HG03159 (cell line): Measurements from ENCODE around the gene VCL.
"Not testable (repeated sequence)": the region's sequence is repeated elsewhere in the genome, so short reads cannot be mapped to it uniquely, and the experiment has no call there.

ENCODE experiments used
- ATAC-seq: cut with Tn5 transposase; IDR thresholded peaks from one replicate; pipeline ENCODE4 v1.9.1; 2021; ENCODE audit warnings: mild to moderate bottlenecking, moderate library complexity; ENCODE audit not compliant: unreplicated experiment

VCL gene

DNA sequence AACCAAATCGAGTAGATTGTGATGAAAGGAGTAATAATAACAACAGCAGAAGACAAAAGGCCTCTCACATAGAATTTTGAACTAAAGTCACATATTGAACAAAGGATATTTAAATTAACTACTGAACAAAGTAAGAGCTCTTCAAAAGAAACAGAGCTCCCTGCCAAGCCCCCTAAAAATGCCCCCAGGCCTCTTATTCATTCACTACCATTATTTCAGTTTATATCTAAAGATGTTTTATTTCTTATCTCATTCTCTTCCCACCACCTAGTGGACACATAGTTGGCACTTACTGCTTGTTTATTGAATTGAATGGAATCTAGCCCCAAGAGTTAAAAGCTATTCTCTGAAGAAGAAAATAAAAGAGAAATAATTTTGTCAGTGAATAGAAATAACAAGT is 37.4 kb downstream of the VCL start:
- no peak for ATAC-seq

DNA sequence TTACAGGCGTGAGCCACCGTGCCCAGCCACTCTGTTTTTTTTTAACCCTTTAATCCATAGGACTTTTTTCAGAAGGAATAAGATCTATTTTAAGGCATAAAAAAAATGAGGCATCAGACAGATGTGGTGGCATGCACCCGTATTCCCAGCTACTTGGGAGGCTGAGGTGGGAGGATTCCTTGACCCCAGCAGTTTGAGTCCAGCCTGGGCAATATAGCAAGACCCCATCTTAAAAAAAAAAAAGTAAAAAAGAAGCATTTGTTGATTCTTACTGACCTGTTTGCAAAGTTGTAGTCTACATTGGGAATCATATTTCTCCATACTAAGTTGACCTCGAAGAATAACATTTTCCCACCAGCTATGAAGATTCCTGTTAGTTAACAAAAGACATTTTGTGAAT is 38.6 kb downstream of the VCL start:
- ATAC-seq, result no peak

DNA sequence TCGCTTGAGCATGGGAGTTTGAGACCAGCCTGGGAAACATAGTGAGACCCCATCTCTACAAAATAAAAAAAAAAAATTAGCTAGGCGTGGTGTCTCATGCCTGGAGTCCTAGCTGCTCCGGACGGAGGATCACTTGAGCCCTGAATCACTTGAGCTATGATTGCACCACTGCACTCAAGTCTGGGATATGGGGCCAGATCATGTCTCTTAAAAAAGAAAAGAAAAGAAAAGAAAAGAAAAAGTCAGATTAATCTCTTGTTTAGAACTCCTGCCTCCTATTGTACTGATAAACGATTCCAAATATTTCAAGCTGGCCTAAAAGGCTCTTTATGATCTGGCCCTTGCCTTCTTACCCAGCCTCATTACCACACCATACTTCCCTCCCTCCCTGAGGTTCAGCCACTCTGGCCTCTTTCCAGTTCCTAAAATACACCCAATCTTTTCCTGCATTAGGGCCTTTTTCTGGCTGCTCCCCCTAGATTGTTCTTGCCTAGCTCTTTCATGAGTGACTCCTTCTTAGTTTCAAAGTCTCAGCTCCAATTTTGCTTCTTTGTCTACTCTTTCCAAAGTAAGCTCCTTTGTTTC is 41.7 kb downstream of the VCL start:
- no peak for ATAC-seq

DNA sequence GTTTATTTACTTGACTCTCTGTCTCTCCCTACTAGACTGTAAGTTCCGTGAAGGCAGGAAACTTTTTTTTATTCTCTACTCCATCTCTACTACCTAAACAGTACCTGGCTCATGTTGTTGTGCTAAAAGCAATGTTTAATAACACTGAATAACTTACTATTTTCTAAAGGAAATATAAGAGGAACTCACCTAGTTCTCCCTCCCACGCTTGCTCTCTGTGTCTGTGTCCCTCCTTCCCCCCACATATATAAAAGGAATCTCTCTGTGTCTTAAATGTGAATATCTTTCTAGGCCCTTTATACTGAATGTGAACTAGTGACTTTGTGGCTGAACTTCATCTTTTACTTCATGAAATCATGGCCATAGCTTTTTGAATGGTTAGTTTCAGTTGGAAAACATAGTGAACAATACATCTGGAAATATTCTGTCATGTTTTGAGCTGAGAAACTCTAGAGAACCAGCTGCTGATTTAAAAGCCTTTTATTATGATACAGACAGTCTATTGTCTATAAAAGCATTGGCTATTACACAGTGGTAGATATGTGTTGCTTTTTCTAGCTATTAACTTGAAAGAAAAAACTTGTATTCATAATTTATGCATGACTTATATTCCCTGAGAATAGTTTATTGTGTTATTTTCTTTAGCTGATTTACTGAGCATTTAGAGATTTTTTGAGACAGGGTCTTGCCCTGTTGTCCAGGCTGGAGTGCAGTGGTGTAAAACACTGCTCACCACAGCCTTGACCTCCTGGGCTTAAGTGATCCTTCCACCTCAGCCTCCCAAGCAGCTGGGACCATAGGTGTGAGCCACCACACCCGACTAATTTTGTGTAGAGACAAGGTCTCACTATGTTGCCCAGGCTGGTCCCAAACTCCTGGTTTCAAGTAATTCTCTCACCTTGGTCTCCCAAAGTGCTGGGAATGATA is 42.5 kb downstream of the VCL start:
- no peak for ATAC-seq

DNA sequence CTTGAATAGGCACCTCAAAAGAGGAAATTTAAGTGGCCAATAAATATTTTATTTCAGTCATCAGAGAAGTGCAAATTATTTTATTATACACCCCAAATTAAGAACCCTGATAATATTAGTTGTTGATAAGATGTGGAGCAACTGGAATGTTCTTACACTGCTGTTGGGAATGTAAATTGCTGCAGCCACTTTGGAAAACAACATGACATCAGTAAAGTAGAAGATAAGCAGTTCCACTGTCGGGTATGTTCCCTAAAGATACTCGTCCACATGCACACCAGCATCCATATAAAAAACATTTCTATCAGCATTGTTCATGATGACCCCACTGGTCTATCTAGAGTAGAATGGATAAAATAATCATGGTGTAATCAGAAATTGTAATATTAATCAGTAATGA is 46.5 kb downstream of the VCL start:
- no peak for ATAC-seq

DNA sequence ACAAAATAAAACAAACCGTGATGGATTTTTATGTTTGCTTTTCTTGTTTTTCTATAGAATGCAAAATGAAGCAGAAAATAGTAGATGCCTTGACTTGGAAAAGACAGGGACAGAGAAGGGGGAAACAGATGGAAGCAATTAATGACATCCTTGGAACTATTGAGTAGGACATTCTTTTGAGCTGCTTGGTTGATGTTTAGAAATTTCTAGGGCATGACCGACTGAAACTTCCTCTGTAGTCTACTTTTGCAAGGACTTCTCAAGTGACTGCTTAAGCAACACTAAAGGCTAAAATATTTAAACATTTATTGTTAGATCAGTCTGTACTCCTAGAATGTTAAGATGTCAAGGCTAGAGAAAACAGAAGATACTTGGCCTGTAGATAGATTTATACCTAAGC is 49.4 kb downstream of the VCL start:
- no peak for ATAC-seq

DNA sequence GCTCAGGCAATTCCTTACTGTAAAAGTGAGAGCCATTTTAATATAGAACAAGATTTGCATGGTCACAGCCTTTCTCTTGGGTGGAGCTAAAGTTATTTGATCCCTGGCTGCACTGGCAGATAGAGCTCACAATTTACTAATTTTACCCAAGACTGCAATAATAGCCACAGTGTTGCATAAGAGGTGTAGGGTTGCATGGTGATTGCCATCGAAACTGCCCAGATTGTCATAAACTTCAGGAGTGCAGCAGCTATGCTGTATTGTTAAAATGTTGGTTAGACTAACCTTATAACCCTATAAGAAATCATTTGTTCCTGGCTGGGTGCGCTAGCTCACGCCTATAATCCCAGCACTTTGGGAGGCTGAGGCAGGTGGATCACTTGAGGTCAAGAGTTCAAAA is 50.0 kb downstream of the VCL start:
- no peak for ATAC-seq

DNA sequence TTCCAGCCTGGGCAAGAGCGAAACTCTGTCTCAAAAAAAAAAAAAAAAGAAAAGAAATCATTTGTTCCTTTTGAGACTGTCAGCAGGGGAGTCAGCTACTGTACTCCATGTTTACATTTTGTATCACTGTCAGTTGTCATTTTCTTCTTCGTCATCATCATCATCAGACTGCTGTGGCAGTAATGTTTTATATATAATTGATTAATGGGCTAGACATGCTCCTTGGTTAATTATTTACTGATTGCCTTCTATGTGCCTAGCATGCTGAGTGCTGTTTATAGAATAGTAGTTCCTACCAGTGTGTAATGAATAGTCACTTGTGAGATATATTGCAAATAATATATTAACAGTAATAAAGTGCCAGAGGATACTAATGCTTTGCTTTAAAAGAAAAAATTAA is 50.5 kb downstream of the VCL start:
- no peak for ATAC-seq

DNA sequence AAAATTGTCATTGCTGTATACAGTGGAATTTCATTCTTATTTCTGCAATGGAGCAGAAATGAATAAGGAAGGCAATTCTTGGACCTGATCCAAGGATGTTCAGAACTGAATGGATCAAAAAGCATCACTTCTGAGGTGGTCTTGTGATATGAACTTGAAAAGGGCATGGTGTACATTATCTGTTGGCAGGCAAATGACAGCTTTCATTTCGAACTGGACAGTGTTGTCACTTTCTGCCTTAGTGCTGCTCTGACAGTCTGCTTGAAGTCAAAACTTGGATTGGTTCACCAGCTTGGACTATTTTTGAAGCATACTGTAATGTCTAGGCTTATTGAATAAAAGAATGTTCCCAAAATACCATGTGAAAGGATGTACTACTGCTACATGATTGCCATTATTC is 52.0 kb downstream of the VCL start:
- no peak for ATAC-seq

DNA sequence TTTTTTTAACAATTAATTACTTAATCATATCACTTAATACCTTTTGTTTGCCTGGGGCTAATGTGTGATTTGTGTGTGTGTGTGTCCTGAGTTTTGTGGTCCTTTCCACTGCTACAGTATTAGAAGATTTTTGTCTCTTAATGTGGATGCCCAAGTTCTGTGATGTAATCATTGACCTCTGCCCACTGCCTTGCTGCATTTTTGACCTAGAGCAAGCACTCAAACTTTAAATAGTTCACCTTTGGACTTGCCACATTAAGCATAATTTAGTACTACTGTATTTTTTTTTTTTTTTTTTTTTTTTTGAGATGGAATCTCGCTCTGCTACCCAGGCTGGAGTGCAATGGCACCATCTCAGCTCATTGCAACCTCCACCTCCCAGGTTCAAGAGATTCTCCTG is 52.7 kb downstream of the VCL start:
- no peak for ATAC-seq

DNA sequence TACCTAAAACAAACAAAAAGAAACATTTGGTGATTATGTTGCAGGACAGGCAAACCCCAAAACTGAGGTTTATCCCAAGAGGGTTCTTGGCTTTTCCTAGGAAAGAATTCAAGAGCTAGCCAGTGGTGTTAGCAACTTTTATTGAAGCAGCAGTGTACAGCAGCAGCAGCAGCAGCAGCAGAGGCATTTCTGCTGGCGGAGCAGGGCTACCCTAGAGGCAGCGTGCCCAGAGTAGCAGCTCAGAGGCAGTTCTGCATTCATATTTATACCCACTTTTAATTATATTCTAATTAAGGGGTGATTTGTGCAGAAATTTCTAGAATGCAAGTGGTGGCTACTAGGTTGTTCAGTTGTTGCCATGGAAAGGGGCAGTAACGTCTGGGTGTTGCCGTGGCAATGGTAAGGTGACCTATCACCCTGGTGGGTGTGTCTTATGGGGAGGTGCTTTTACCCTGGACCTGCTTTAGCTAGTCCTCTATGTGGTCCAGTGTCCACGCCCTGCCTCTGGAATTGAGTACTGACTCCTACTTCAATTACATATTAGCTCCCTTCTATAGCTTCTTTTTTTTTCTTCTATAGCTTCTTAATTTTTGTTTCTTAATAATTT is 53.9 kb downstream of the VCL start:
- ATAC-seq, result no peak

DNA sequence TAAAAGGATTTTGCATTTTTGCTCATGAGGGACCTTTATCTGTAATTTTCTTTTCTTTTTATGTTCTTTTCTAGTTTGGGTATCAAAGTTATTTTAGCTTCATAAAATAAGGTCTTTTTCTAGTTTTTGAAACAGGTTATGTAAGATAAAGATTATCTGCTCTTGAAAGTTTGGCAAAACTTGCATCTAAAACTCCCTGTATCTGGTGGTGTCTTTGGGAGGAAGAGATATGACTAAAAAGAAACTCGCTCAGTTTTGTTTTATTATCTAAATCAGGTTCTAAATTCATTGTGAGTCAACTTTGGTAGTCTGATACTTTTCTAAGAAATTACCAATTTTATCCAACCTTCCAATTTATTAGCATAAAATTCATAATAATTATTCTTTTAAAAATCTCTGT is 55.1 kb downstream of the VCL start:
- ATAC-seq, result no peak

DNA sequence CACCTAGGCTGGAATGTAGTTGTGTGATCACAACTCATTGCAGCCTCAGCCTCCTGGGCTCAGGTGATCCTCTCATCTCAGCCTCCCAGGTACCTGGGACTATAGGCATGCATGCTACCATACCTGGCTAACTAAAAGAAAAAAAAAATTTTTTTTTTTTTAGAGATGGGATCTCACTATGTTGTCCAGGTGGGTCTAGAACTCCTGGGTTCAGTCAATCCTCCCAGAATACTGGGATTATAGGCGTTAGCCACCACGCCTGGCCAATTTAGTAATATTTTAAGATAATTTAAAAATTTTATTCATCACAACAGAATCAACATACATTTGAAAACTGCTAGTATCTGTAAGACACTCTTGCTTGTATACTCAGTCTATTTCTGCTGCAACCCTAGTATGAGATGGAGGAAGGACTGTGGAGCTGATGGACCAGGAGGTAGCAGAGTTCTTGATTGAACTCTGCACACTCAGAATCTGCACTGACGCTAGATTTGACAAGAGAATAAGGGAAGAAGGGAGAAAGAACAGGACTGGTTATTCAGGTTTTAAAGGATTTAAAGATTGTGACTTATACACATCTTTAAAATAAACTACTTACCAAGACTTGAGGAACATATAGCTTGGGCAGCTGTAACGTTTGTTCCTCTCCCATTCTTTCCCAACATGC is 57.6 kb downstream of the VCL start:
- no peak for ATAC-seq

DNA sequence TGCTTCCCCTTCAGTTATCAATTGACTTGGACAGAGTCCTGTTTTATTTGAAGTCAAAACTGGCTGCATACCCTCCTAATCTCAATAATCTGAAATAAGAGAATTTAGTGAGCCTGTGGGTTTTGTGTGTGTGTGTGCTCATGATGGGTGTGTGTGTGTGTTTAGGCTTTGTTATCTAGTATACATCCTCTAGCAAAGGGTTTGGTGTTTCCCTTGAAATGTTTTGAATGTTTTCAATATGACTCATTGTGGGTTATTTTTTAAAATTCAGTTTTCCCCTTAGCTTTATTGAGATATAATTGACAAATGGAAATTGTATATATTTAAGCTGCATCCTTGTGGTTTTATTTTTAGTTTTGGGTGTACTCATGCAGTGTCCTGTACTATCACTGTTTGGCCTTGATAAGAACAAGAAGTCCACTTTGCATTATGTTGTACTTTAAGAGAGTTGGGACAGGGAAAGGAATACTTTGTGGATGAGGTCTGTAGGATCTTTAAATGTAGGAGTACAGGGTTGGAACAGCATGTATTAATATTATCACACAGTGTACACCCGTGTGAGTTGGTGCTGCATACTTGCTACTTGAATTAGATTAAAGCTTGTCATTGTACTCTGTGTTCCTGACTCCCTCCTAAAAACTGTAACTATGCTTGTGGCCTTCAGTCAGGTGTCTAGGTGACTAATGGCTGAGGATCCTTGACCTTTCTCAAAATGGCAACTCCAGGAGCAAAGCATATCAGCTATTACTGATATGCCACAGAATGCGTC is 58.3 kb downstream of the VCL start:
- ATAC-seq, result no peak

DNA sequence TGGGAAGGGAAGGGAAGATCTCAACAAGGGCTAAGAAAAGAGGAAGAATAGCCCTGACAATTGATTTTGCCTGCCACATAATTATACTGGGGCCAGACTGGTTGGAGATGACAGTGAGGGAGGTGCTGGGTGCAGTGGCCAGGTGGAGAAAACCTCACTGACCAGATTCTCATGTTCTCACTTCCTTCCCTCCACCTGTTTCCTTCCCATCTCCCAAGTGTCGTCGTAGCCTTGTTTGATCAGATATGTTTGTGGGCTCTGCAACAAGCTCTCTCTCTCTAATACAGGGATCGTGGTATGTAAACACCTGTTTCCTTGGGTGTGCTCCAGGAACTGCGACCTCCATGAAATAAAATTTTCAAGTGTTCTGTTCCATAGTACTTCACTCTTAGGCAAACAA is 60.2 kb downstream of the VCL start:
- ATAC-seq, result no peak

DNA sequence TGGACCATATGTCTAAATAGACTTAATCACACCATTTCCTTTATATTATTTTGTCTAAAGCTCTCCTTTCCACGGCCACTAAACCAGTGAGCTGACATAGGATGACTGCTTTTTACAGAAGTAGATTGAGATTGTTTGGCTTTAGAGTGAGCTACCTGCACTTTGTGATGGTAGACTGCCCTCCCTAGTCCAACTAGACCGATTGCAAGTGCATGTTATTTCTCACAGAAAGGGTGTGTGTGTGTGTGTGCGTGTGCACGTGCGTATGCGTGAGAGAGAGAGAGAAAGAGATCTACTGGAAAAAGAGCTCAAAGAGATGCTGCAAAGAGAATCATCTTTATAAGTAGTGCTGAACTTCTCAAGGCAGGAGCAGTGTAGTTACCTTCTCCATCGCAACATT is 60.7 kb downstream of the VCL start:
- no peak for ATAC-seq

DNA sequence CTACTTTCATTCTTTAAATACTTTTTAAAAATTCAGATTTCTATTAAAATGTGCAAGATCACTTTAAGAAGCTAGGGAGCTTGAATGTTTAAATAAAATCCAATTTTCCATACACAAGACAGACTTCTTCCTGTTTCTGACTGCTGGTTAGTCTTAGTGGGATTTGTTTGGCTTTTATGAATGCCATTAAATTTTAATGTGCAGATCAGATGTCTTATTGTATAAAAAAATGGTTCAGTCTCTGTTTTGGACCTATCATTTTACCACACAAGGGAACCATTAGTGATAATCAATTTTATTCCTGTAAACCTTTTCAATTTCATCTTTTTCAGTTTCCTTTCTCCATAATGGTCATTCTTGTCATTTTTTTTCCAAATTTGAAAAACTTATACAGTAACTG is 63.2 kb downstream of the VCL start:
- no peak for ATAC-seq

DNA sequence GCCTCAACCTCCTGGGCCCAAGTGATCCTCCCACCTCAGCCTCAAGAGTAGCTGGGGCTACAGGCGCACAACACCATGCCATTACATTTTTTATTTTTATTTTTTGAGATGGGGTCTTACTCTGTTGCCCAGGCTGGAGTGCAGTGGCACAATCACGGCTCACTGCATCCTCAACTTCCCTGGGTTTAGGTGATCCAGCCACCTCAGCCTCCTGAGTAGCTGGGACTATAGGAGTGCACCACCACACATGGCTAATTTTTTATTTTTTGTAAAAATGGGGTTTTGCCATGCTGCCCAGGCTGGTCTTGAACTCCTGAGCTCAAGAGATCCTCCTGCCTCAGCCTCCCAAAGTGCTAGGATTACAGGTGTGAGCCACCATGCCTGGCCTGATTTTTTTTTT is 64.1 kb downstream of the VCL start:
- ATAC-seq, result not testable (repeated sequence)

DNA sequence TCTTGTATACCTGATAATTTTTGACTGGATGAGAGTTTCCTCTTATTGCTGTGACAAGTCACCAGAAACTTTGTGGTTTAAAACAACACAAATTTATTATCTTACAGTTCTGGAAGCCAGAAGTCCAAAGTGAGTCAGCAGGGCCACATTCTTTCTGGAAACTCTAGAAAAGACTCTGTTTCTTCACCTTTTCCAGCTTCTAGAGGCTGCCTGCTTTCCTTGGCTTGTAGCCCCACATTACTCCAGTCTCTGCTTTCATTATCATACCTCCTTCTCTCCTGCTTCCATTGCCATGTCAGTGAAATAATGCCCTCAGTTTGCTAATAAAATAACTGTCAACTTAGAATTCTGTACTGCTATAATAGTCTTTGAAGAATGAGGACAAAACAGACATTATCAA is 65.3 kb downstream of the VCL start:
- ATAC-seq, result no peak

DNA sequence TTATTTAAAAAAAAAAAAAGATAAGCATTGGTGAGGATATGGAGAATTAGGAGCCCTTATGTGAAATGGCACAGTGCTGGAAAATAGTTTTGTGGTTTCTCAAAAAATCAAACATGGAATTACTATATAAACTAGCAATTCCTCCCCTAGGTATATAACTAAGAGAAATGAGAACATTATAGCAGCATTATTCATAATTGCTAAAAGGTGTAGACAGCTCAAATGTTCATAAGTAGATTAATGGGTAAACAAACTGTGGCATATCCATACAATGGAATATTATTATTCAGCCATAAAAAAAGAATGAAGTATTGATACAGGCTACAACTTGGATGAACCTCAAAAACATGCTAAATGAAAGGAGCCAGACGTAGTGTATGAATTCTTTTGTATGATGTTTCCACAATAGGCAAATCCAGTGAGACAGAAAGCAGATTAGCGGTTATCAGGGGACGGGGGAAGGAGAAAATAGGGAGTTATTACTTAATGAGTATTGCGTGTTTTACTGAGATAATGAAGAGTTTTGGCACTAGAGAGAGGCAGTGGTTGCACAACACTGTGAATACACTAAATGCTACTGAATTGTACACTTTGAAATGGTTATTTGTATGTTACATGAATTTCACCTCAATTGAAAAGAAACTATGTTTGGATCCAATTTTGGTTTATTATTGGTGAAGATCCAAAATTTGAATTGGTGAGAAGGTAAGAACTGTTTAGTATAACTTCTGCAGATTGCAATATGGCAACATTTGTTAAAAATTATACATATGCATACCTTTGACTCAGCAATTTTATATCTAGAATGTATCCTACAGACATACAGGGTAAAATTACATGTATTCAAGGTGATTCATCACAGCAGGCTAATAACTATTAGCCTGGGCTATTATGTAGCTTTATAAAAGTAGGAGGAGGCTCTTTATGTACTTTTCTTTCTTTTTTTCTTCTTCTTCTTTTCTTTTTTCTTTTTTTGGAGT is 69.7 kb downstream of the VCL start:
- no peak for ATAC-seq
